GM18517 (cell line): Measurements from ENCODE around the gene SPEM3.

Experiments
- ATAC-seq: cut with Tn5 transposase; IDR thresholded peaks from one replicate; pipeline ENCODE4 v1.9.1; 2021; ENCODE audit warnings: mild to moderate bottlenecking, moderate library complexity; ENCODE audit not compliant: unreplicated experiment

Gene SPEM3

DNA sequence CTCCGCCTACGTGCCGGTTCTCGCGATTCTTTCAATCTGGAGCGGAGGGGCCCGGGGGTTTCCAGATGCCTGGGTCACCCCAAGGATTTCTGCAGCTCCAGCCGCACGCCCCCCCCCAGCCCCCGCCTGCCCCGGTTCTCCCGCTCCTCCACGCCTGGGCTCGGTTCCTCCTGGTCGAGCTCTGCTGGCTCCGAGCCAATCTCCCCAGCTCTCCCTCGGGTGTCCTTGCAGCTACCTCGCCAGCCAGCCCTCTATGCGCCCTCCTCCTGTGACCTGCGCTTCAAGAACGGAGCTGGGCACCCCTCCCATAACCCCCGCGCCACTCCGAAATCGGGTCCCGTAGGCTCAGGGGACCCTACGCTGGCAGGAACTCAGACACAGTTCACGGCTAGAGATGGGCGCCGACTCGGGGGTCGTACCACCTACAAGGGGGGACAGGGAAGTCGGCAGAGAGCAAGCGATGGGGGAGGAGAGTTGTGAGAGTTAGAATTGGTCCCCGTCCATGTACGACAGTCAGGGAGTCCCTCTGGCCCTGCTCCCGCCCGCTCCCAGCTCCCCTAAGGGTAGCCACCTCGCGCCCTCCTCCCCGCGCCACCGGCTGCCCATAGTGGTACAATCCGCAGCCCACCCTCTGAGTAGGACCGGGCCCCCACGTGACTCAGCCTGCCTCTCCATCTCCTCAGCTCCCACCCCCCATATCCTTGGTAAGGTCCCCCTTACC is 11.6 kb downstream of the SPEM3 start:
- ATAC-seq, result no peak

DNA sequence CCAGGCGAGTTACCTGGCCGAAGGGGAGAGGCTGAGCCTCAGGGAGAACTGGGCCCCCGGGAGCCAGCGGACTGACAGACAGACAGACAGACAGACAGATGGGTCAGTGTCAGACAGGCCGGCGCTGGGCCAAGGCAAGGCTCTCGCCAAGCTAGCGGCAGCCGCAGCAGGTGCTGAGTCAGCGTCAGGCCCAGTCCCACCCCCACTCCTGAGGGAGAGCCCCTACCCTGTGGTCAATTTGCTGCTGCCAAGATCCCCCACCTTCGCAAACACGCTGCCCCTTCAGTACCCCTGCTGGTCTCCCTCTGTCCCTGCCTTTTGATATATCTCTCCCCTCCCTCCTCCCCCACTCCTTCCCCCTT is 12.2 kb downstream of the SPEM3 start:
- no peak for ATAC-seq

DNA sequence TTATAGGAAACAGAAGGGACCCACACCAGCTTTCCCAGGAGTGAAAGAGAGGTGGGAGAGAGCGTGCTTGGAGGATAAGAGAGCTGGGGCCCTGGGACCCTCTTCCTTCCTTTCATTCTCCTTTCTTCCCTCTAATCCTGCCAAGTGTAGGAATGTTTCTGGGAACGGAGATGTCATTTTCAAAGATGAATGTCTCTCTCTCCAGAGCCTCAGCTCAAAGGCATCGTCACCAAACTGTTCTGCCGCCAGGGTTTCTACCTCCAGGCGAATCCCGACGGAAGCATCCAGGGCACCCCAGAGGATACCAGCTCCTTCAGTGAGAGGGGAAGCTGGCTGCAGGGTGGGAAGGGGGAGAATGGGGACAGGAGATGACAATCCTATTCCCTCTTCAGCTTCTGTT is 12.6 kb downstream of the SPEM3 start:
- no peak for ATAC-seq

DNA sequence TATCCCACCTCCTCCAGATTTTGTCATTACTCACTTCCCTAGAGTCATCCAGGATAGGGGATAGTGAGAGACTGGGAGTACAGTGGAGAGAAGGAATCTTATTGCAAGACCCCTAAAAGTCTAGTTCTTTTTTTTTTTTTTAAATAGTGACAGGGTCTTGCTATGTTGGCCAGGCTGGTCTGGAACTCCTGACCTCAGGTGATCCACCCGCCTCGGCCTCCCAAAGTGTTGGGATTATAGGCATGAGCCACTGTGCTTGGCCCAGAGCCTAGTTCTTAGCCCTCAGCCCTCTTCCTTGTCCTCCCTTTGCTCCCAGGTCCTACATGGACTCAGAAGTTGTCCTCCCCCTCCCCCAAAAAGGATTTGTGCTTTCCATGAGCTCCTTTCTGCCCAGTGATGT is 13.5 kb downstream of the SPEM3 start:
- no peak for ATAC-seq

DNA sequence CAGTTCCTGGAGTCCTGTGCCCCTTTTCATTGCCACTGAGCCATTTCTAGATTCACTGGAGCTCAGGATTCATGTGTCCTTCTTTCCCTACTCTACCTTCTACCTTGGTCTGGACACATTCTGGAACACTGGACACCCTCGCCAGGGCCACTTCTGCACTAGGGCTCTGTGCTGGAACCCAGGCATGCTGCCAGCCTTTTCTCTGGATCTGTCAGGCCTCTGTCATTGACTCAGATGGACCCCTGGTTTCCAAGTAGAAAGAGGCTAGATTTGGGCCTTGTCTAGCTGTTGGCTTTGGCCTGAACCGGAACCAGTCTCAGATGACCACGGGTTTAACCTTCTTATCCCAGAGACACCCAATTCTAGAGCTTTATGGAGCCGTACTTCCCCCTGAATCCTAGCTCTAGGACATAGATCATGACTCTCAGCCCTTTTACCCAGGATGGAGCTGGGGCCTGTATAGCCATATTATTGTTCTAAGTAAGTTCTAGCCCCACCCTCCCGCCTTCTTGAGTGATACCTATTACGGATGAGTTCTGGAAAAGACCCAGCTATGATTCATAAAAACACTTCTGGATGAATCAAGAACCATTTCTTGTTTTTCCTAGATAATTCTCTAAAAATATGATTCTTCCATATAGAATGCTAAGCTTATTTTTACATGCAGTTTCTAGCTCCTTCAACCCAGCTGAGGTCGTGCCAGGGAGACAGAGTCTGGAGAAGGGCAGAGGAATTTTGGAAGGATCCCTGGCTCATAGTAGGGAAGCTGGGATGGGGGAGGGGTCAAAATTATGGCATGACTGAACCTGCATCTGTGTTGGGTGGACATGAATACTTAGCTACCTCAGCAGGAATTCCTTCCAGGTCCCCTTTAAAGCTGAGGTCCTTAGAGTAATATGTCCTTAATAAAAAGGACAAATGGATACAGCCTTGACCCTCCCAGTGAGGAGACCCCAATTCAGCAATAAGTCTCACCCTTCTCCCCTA is 15.1 kb downstream of the SPEM3 start:
- no peak for ATAC-seq

GRCh38 chr17:7444682-7445618 is 16.3 kb downstream of the SPEM3 start, which contains the start of gene CHRNB1:
Gene CHRNB1, plus strand, starts transcription at chr17:7445061. Its CDS starts 67 bp downstream, at chr17:7445128.
- no peak for ATAC-seq

- no peak for ATAC-seq
Observed at GRCh38 chr17:7445619-7445968, 16.9 kb downstream of the SPEM3 start.

DNA sequence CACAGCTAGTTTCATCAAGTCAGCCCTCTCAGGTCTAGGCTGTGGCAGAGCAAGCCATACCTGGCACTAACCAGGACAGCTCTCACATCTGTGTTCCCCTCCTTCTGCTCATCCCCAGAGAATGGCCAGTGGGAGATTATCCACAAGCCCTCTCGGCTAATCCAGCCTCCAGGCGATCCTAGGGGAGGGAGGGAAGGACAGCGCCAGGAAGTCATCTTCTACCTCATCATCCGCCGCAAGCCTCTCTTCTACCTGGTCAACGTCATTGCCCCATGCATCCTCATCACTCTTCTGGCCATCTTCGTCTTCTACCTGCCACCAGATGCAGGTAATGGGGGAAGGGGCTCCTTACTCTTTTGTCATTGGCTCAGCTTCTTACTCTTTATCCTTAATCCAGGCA is 19.8 kb downstream of the SPEM3 start:
- no peak for ATAC-seq

DNA sequence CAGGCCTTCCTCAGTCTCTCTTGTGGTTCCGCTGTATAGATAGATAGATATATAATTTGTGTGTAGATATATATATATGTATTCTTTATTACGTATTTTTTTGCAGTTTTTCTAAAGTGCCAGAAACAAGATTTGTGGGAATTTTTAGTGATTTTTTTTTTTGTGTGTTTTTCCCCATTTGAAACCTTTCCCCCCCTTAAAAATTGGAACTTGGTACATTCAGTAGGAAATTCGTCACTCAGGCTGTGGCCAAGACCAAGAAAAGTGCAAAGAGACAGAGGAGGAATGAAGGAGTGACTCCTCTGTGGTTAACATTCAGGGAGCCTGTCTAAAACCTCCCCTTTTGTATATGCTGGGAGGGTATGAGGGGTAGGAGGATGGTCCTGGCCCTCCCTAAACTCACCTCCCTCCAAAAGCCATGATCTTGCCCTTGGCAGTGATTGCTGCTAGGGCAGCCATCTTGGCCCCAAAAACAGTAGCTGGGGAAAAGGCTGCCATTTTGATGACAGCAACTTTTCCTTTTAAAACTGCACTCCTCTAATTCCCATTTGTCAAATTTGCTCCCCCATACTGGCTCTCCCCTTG is 31.4 kb downstream of the SPEM3 start:
- no peak for ATAC-seq

GRCh38 chr17:7460850-7461660 is 32.4 kb downstream of the SPEM3 start:
- no peak for ATAC-seq

GRCh38 chr17:7462474-7463371 is 34.1 kb downstream of the SPEM3 start:
- no peak for ATAC-seq

- no peak for ATAC-seq
Observed at GRCh38 chr17:7463372-7463846, 34.8 kb downstream of the SPEM3 start.

DNA sequence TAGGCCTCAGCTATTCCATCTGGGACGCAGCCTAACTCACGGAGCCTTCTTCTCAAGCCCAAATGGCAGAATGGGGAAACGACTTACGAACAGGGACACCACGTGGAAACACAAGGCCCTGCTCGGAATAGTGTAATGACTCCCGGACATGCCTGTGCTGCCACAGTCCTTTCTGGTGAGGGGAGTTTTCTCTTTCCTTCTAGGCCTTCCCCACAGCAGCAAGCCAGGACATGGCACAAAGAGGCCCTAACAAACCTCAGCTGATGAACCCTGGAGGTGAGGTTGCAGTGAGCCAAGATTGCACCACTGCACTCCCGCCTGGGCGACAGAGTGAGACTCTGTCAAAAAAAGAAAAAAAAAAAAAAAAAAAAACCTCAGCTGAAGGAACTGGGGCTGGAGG is 35.4 kb downstream of the SPEM3 start:
- no peak for ATAC-seq

- ATAC-seq, result no peak
Observed at GRCh38 chr17:7465597-7466275, 37.1 kb downstream of the SPEM3 start.

- no peak for ATAC-seq
Observed at GRCh38 chr17:7466318-7466638, 37.6 kb downstream of the SPEM3 start.

DNA sequence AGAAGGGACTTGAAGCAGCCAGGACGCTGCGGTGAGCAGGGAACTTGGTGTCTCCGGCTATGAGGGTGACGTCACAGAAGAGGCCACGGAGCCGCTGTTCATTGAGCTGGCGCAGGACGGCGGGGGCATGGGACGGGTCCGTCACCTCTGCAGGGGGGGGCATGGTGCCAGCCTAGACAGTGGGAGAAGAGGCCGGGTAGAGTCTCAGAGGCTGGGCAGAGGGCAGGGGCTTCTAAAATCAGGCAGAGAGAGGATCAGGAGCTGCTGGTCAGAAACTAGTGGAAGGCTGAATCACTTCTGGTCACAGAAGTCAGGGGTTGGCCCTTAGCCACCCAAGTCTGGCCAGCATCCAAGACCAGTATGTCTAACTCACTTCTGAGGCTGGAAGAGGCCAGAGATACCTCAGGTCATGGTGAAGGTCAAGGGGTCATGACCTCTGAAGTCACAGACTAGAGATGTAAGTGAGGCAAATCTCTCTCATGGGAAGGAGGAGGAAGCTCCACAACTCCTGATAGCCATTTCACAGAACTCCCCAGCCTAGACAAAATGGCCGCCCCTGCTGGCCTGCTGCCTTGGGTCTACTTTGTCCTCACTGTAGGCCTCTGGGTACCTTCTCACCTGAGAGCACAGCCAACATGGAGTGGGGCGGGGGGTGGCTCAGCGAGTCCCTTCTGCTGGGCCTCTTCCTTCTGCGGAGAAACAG is 38.1 kb downstream of the SPEM3 start:
- ATAC-seq, result no peak

GRCh38 chr17:7467498-7467897 is 38.8 kb downstream of the SPEM3 start:
- ATAC-seq, result no peak

- no peak for ATAC-seq
Observed at GRCh38 chr17:7468290-7468689, 39.6 kb downstream of the SPEM3 start.
